Daoy (cell line): ENCODE measurements around the gene RNLS. TPM values are rescaled to one million over a fixed set of nuclear protein-coding genes. Genes with fewer than 3 reads are reported as not detected.
"Not testable (repeated sequence)": the region's sequence is repeated elsewhere in the genome, so short reads cannot be mapped to it uniquely, and the experiment has no call there.

Experiments
- DNase-seq: peaks from one replicate; pipeline ENCODE4 v3.0.0-alpha.2; 2015; ENCODE audit warnings: low read depth
- total RNA-seq: library from RNA; depleted of rRNA; stranded (reverse); fragments of >200 nt; shearing (Covaris generic); gene quantifications from 2 replicates; pipeline ENCODE4 v1.2.3, GENCODE V29; 2014

Gene RNLS
- total RNA-seq, 1 experiment from 2014 or later = 13.9 TPM

GRCh38 chr10:88297103-88297502 lies 286.0 kb downstream of the RNLS start:
- no peak for DNase-seq

DNA sequence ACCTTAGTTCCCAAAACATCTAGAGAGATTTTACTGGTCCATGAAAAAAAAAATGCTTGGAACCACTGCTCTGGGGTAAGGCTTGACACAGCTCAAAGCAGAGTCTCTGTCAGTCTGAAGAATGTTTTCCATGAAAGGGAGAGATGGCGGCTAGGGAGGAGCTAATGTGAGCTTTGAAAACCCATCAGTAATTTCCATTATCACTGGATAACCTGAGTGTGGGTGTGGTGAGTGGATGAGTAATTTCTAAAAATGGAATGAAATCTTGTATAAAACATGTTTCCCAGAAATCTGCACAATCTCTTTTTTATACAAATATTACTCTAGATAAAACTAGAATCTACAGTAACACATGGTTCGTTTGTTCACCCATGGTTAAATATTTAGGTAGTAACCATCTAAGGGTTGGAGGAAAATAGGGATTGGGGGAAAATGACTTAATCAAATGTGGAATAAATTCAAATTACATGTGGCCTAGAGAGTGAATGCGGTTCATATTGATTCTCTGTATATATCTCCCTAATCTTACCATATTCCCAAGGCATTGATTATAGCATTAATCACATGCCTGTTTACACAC lies 289.4 kb downstream of the RNLS start:
- no peak for DNase-seq

- no peak for DNase-seq
Observed at GRCh38 chr10:88293073-88293472, 290.0 kb downstream of the RNLS start.

GRCh38 chr10:88292185-88292514 lies 291.0 kb downstream of the RNLS start:
- no peak for DNase-seq

GRCh38 chr10:88291289-88292184 lies 291.6 kb downstream of the RNLS start:
- no peak for DNase-seq

DNA sequence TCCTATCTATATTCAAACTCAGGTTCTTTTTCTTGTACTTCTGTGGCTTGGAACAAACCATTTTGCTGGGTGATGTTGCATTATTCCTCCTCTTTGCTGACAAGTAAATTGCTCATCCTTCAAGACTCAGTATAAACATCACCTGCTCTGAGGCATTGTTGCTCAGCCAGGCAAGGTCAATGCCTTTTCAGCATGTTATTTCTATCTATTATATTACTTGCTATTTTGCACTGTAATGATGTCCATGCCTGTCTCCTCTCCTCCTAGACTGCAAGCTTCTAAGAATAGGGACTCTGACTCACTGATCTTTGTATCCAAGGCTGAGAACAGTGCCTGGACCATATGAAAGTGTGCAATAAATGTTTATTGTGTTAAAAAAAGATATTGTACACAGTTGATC lies 293.8 kb downstream of the RNLS start:
- DNase-seq = no peak

DNA sequence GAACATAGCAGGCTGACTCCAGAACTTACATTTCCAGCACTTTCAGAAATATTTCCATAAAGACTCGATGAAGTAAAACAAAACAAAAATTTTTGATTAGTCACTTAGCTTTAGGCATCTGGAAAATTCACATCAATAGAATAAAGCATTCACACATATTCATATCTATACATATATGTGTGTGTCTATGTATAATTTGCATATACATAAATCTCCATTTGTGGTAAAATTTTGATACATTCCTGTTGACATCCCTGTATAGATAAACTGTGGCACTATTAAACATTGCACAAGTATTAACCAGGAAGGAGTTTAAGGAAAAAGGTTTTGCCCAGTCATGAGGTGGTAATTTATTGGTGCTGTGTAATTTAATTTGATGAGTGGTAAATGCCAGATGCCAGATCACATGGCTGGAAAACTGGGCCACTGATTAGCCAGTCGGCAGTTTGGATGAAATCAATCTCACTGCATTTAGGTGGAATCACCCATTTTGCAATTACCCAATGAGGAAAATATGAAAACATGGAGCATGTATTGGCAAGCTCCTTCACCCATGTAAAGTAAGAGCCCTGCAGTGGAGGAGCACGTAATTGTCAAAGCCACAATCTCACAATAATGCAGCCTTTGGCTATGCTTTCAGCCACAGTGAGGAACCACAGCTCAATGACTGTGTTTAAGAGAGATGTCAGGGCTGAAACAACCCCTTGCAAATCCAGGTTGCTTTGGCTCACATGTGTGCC lies 294.6 kb downstream of the RNLS start:
- DNase-seq = peak; percentile 37

- no peak for DNase-seq
Observed at GRCh38 chr10:88286030-88286429, 297.1 kb downstream of the RNLS start.

GRCh38 chr10:88281592-88282347 lies 301.3 kb downstream of the RNLS start:
- peak; percentile 53 for DNase-seq

- DNase-seq = no peak
Observed at GRCh38 chr10:88280518-88280917, 302.6 kb downstream of the RNLS start.

DNA sequence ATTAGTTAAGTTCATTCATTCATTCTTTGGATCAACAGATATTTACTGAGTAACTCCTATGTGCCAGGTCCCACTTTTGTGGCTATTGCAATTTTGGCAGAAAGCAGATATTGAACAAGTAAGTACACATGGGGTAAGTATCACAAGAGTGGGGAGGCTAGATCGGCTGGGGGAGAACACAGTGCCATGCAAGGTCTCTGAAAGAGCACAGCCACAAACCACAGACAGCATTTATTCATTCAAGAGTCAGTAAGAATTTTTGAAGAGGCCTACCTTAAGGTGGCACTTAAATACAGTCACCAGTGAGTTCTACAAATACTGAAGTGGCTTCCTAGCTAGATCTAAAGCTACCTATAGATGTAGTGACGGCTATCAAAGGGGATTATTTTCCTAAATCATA lies 304.2 kb downstream of the RNLS start:
- no peak for DNase-seq

GRCh38 chr10:88276945-88277344 lies 306.2 kb downstream of the RNLS start:
- not testable (repeated sequence) for DNase-seq

DNA sequence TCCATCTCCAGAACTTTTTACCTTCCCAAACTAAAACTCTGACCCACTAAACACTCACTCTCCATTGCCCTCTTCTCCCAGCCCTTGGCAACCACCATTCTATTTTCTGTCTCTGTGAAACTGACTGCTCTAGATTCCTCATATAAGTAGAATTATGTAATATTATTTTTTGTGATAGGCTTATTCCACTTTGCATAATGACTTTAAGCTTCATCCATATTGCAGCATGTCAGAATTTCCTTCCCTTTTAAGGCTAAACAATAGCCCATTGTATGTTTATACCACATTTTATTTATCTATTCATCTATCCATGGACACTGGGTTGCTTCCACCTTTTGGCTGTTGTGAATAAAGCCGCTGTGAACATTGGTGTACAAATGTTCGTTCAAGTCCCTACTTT lies 308.8 kb downstream of the RNLS start:
- DNase-seq = no peak

DNA sequence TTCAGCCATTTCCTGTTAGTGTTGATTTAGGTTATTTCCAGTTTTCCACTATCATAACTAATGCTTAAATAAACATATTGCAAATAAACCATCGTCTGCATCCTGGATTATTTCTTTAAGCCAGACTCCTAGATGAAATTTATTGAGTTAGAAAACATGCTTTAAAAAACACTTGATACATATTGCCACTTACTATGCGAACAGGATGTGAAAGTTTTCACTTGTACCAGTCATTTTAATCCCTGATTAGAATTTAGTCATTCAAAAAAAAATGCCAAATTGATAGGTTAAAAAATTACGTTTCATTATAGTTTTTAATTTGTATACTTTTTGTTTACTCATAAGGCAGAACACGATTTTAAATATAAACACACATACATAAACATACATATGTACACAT lies 309.6 kb downstream of the RNLS start:
- no peak for DNase-seq

DNA sequence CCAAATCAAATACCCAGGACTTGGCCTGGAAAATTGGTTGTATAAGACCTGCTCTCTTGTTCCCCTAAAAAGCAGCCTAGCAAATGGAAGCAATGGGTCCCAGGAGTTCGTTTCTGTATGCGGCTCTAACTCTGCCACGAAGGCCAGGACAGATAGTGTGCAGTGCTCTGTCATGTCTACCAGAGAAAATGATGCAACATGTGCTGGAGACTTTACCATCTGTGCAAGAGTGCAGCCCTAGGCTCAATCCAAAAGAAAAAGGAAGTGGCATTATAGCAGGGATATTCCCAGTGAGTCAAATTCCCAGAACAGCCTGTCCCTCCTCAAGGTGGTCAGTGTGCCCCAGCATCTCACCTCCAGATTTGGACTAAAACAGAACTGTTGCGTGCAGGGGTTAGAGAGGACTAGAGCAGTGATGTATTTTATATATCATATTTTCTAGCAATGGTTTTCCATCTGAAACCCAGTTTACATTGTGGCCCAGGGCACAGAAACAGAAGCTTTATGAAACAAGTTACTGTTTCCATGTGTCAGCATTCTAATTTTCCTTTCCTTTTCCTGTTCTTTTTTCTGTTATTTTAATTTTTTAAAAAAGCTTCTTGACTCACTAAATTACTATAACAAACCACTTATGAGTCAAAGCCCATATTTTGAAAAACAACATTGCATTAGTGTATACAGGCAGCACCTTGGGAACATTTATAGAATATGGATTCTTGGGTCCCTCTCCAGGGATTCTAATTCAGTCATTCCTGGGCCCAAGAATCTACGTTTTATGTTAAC lies 311.2 kb downstream of the RNLS start:
- DNase-seq = peak; percentile 29

DNA sequence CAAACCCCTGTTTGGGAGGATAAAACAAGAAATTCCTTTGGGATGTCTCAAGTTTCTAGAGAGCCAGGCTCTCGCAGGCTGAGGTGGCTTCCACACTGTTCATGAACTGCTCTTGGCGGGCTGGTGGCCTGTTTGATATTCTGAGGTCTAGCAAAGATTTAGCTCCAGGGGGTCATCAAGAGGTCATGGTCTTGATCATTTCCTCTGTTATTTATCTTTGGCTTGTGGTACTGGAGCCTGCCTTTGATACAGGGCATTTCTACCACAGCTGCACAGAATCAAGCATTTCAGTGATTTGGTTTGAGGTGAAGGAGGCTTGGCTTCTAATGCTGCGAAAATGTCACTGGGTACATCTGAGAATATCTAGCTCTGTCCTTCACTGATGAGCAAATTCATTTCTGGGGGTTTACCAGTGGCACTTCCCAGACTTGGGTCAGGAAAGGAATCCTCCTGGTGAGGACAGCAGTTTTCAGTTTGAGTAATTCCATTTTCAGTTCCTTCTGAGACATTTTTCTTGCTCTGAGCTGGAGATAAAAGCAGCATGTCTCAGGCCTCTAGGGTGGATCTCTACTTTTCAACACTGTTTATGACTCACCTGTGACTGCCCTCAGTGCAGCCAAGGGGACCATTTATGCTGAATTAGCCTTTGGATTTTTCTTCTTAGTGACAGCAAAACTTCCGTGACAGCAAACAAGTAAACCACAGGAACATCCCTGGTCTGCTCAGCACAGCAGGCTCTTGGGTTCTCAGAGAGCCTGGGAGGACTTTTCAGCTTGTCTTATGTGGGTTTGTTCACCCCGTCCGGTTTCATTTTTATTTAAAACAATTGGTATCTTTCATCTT lies 312.0 kb downstream of the RNLS start:
- DNase-seq = peak; percentile 71

GRCh38 chr10:88270061-88270808 lies 312.9 kb downstream of the RNLS start:
- DNase-seq = no peak

GRCh38 chr10:88262591-88263234 lies 320.4 kb downstream of the RNLS start:
- no peak for DNase-seq

DNA sequence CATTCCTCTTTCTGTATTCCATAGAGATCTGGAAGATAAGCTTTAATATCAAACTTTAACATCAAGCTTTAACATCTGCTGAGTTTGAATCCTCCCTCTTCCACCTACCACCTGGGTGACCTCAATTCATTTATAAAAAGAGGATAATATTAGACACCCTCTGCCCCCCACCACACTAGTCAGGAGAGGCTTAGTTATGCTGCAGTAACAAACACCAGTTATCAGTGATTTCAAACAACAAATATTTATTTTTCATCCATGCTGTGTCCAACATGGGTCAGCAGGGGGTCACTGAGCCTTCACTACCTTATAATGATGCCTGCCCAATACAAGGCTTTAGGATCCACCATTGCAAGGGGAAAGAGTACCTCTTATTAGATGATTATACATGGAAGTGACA lies 322.0 kb downstream of the RNLS start:
- DNase-seq = no peak
